Loucy (cell line): ENCODE data around the gene ACAN.

Experiments
- EZH2phosphoT487 ChIP-seq: fragments of 200-600 bp; IDR thresholded peaks from 2 replicates; pipeline ENCODE4 v1.6.1; 2018; ENCODE audit warnings: antibody characterized with exemption, mild to moderate bottlenecking, moderate library complexity, borderline replicate concordance
- TF ChIP-seq, protein P1 (sequence below): fragments of 200-600 bp; sonication (generic); conservative IDR thresholded peaks from 2 replicates; pipeline ENCODE4 v1.5.1; 2014; ENCODE audit warnings: mild to moderate bottlenecking, antibody characterized with exemption, low read length

DNA sequence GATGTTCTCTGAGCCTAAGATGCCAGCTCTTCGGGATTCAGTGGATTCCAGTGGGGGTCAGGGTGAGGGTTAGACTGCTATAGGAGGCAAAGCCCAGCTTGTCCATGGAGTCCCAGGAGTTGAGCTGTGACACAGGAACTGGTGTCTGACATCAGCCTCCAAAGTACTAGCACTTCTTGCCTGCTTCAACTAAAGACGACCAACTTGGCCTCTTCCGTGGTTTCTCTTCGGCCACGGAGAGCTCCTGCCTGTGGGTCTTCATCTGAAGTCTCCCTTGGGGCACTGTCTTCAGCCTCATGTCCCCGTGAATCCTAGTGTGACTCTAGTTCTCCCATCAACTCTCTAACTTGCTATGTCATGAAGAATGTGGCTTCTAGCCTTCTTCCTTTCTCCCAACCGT lies 12.8 kb upstream of the ACAN start:
- TF ChIP-seq, protein P1, sequence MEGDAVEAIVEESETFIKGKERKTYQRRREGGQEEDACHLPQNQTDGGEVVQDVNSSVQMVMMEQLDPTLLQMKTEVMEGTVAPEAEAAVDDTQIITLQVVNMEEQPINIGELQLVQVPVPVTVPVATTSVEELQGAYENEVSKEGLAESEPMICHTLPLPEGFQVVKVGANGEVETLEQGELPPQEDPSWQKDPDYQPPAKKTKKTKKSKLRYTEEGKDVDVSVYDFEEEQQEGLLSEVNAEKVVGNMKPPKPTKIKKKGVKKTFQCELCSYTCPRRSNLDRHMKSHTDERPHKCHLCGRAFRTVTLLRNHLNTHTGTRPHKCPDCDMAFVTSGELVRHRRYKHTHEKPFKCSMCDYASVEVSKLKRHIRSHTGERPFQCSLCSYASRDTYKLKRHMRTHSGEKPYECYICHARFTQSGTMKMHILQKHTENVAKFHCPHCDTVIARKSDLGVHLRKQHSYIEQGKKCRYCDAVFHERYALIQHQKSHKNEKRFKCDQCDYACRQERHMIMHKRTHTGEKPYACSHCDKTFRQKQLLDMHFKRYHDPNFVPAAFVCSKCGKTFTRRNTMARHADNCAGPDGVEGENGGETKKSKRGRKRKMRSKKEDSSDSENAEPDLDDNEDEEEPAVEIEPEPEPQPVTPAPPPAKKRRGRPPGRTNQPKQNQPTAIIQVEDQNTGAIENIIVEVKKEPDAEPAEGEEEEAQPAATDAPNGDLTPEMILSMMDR, result no peak
- no peak for TF ChIP-seq EZH2phosphoT487
